NCI-H2107 treated with DMSO at 0.1 percent for 48 hours (cell line): ENCODE data around the gene JAML.
"Not testable (repeated sequence)": the region's sequence is repeated elsewhere in the genome, so short reads cannot be mapped to it uniquely, and the experiment has no call there.

Source experiments
- DNase-seq: peaks from one replicate; lab custom pipeline; 2025; ENCODE audit not compliant: unreplicated experiment; lab: John Stamatoyannopoulos, UW

Gene JAML

GRCh38 chr11:118199135-118199534 lies 25.7 kb downstream of the JAML start:
- DNase-seq: no peak

- no peak for DNase-seq
Measured at GRCh38 chr11:118198370-118198769, 26.4 kb downstream of the JAML start.

GRCh38 chr11:118194835-118195627 lies 29.8 kb downstream of the JAML start:
- peak; percentile 86 for DNase-seq

GRCh38 chr11:118193910-118194566 lies 30.8 kb downstream of the JAML start:
- no peak for DNase-seq

- not testable (repeated sequence) for DNase-seq
Measured at GRCh38 chr11:118192817-118193216, 32.0 kb downstream of the JAML start.

DNA sequence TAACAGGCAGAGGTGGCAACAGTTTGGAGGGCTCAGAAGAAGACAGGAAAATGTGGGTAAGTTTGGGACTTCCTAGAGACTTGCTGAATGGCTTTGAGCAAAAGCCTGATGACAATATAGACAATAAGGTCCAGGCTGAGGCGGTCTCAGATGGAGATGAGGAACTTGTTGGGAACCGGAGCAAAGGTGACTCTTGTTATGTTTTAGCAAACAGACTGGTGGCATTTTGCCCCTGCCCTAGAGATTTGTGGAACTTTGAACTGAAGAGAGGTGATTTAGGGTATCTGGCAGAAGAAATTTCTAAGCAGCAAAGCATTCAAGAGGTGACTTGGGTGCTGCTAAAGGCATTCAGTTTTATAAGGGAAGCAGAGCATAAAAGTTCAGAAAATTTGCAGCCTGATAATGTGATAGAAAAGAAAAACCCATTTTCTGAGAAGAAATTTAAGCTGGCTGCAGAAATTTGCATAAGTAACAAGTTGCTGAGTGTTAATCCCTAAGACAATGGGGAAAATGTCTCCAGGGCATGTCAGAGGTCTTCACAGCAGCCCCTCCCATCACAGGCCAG lies 33.8 kb downstream of the JAML start:
- not testable (repeated sequence) for DNase-seq

DNA sequence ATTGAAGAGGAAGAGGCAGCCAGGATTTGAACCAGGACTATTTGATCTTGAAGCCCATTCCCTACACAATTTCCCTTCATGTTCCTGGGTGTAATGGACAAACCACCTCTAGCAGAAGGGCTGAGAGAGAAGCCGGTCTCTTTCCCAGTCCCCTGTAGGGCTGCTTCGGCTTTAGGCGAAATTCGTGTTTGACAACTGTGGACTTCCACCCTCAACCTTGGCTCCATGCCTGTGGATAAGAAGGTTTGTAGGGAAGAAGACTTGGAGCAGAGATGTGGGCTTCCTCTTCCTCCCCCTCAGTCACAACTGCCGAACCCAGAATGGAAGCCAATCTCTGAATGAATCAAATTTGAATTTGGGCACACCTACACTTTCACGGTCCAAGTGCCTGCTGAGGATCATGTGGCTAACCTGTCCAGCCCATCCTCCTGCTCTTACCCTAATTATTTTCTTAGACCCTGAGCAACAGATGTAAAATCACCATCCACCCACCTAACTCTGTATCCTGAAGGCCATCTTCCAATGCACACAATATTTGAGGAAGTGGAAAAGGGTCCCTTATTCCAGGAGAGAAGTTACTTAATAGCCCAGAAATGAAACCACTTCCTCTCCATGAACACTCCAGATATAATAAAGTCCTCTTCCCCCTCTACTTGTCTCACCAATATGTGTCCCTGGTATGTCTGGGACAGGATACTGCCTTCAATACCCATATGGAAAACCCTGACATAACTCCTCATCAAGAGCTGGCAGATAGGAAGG lies 38.3 kb downstream of the JAML start:
- no peak for DNase-seq

DNA sequence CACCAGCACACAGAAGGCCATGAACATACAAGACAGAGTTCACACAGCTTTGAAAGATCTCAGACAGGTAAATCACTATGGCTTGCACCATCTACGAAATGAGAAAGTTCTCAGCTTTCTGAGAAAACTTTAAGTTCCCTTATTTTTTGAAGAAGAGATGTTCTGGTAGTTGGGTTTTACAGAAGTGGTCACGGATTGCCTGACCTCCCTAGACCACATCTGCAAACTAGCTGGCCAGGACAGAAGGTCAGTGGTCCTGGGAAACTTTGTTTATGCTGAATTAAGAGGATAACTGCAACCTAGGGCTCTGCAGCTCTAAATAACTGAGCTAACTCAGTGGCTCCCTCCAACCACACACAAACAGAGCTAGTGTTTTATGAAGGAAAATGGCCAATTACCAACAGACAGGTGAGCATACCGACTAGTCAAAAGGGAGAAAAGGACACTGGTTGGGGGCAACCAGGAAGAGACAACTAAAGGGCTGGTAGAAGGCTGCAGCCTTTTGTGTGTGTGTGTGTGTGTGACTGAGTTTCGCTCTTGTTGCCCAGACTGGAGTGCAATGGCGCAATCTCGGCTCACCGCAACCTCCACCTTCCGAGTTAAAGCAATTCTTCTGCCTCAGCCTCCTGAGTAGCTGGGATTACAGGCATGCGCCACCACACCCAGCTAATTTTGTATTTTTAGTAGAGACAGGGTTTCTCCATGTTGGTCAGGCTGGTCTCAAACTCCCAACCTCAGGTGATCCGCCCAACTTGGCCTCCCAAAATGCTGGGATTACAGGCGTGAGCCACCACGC lies 39.8 kb downstream of the JAML start:
- no peak for DNase-seq

DNA sequence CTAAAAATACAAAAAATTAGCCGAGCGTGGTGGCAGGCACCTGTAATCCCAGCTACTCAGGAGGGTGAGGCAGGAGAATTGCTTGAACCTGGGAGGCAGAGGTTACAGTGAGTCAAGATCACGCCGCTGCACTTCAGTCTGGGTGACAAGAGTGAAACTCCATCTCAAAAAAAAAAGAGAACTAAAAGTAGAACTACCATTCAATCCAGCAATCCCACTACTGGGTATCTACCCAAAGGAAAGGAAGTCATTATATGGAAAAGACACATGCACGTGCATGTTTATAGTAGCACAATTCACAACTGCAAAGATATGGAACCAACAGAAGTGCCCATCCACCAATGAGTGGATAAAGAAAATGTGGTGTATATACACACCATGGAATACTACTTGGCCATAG lies 41.1 kb downstream of the JAML start:
- DNase-seq: not testable (repeated sequence)

DNA sequence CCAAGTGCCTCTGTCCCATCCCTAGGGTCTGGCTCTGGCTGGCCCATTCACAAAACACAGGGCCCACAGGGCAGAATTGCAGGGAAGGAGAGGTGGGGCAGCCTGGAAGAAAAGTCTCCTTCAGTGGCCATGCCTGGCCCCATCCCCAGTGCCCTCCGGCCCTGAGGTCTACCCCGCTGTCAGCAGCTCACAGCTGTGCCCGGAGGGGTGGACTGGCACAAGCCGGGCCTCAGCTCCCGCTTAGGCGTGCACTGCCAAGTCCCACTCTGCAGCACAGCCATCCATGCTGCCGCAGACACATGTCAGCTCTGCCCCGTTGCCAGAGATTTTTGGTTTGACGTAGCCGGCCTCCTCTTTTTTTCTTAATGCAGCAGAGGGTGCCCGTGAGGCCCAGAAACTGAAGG lies 44.5 kb downstream of the JAML start:
- DNase-seq: no peak

DNA sequence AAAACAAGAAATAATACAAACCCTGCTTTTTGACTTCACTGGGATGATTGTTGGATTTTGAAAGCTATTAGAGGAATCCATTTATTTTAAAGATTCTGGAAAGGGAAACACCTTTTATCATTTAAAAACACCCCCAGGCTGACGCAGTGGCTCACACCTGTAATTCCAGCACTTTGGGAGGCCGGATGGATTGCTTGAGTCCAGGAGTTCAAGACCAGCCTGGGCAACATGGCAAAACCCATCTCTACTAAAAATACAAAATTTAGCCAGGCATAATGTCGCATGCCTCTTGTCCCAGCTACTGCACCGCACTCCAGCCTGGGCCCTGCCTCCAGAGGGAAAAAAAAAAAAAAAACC lies 48.1 kb downstream of the JAML start:
- DNase-seq: no peak

DNA sequence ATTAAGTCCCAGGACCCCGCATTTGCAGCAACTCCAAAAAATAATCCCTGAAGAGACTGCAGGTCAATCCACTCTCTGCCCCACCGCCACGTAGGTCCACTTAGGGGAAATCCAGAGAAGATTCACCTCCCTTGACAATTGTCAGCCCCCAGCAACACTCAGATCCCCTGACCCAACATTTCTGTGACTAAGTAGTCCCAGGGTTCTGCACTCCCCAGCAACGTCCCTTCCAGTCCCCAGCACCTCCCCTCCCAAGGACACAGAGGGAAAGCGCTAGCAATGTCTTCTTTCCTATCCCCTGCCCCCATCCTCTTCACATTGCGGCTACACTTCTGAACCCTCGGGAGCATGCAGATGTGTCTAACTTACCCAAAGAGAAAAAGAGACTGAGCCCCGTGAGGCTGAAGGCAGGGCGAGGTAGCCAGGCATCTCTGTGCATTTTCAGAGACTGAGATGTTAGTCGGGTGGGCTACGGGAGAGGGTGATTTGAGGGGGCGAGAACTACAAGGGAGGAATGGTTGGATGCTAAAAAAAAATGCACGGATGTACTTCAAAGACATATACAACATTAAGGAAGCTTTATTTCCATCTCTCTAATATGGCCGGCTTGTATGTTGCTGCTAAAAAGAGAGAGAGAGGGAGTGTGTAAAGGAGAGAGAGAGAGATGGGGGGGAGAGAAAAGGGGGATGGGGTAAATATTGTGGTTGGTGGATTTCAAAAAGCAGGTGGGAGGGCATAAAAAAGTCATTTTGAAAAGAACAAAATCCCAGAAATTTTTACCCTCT lies 48.6 kb downstream of the JAML start, which contains the start of gene SCN2B:
SCN2B (minus strand) TSS at position 647 of the 785 bp plus-strand sequence; CDS start at position 439, 208 bp downstream.
- DNase-seq: no peak

DNA sequence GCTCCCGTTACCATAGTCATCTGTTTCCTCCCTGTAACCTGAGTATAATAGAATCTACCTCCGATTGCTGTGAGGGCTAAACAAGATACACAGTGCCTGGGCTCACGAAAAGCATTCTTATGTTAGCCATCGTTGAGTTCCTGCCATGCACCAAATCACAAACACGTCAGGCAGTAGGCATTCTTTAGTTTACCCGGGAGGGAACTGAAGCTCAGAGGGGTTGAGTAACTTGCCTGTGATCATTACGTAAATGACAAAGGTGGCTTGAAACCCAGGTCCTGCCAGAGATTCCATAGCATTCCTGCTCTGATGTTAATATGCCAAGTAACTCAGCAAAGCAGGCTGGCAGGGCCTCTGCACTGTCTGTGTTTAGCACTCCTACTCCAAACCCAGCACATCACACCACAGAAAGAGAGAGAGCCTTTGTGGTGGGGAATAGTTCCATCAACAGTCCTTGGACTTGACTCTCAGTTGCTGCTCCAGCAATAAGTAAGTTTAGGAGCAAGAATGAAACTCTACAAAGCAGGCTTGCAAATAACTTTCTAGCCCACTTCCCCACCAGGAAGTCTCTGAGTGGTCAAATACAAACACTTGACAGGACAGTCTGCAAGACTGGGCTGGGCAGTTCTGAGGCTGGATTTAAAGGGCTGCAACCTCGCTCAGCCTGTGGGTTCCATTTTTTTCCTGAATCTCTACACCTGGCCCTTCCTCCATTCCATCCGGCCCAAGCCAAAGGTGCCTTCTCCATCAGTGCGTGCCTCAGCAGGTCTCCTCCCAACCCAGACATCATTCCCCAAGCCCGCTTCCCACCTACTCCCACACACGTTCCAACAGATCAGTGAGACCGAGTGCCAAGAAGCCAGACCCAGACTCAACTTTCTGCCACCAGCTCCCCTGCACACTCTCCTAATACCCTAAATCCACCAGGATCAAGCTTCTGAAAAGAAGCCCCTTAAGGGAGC lies 49.5 kb downstream of the JAML start:
- DNase-seq: peak; percentile 78

DNA sequence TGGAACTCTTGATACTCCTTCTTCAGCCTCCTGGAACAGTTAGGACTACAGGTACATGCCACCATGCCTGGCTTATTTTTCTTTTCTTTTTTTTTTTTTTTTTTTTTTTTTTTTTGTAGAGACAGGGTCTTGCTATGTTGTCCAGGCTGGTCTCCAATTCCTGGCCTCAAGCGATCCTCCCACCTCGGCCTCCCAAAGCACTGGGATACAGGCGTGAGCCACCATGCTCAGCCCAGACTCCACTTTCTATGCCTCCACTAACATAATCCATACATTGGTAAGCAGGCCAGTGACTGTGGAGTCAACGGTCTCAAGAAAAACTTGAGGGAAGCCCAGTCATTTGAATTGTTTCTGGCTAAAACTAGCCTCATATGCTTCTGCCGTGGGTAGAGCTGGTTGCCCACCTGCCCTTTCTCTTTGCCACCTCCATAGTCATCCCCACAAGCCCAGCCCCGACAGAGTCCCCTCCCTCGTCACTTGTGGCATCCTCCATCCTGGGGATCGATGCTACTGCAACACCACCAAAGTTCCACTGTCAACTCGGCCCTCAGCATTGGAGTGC lies 50.7 kb downstream of the JAML start:
- DNase-seq: no peak

- no peak for DNase-seq
Measured at GRCh38 chr11:118172356-118172755, 52.5 kb downstream of the JAML start.

GRCh38 chr11:118171269-118172062 lies 53.3 kb downstream of the JAML start:
- DNase-seq: peak; percentile 19

DNA sequence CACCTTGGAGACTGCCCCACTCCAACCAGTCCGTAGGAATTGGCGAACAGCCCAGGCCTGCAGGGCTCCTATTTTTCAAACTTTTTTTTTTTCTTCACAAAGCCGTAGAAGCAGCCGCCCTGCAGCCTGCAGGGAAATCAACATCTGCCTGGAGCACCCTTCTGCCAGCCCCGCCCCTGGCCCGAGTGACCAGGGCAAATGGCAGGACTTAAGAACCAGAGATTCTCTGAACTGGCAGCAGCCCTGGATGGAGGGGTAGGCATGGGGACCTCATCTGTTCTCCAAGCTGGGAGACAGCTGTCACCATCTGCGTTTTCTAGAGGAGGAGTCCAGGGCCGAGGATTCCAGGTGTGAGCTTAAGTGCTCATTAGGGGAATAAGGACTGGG lies 53.9 kb downstream of the JAML start:
- DNase-seq: peak; percentile 66

- no peak for DNase-seq
Measured at GRCh38 chr11:118170231-118170630, 54.6 kb downstream of the JAML start.
